ENCODE results near the gene RABGGTB.

DNA sequence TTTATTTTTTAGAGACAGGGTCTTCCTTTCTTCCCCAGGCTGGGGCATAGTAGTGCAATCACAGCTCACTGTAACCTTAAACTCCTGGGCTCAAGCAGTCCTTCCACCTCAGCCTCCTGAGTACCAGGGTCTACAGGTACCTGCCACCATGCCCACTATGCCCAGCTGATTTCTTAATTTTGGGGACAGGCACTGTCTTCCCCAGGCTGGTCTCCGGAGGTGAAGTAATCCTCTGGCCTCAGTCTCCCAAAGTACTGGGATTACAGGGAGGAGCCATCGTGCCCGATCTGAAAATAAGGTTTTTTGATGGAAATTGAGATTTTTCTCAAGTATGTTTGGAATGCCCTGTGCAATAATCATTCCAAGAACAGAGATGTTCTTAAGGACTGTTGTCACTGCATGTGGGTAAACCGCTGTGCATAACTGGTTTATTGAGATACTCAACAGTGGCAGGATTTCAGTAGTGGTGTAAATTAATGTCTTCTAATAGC is 9.7 kb downstream of the RABGGTB start:
- TF ChIP-seq, protein P1, sequence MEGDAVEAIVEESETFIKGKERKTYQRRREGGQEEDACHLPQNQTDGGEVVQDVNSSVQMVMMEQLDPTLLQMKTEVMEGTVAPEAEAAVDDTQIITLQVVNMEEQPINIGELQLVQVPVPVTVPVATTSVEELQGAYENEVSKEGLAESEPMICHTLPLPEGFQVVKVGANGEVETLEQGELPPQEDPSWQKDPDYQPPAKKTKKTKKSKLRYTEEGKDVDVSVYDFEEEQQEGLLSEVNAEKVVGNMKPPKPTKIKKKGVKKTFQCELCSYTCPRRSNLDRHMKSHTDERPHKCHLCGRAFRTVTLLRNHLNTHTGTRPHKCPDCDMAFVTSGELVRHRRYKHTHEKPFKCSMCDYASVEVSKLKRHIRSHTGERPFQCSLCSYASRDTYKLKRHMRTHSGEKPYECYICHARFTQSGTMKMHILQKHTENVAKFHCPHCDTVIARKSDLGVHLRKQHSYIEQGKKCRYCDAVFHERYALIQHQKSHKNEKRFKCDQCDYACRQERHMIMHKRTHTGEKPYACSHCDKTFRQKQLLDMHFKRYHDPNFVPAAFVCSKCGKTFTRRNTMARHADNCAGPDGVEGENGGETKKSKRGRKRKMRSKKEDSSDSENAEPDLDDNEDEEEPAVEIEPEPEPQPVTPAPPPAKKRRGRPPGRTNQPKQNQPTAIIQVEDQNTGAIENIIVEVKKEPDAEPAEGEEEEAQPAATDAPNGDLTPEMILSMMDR (IDR thresholded peaks at IDR 0.05): no peak
- TF ChIP-seq TCF7L2 (IDR thresholded peaks at IDR 0.05; ENCODE audit: low read depth, low read length) (no peak), POLR2AphosphoS5 (IDR thresholded peaks at IDR 0.05; ENCODE audit: low read depth, low read length) (no peak)

Measured in Panc1 (cell line).